Spleen (tissue), 7 donors: ENCODE measurements around the gene JAG1.

Experiments used
- CTCF ChIP-seq, 11 experiments: fragments of 200-600 bp in 7 of 11; fragments of 450-650 bp in 4 of 11; sonication (generic) in 4 of 11; IDR thresholded peaks in 8 of 11; conservative IDR thresholded peaks in 3 of 11; 1 replicate in 7 of 11; 2 replicates in 4 of 11; pipeline versions ENCODE4 v1.4.0 to v1.8.0; 2016 to 2021; ENCODE audit warnings: antibody characterized with exemption in 11 of 11, inconsistent platforms in 4 of 11, mild to moderate bottlenecking in 1 of 11
- POLR2A ChIP-seq, 3 donors: fragments of 450-650 bp; IDR thresholded peaks; one replicate each; pipeline ENCODE4 v1.5.1; 2017; ENCODE audit warnings: antibody characterized with exemption in 3 of 3, mild to moderate bottlenecking in 1 of 3
- POLR2AphosphoS5 ChIP-seq, 3 donors: sonication (generic); formaldehyde crosslinking; IDR thresholded peaks; one replicate each; pipeline ENCODE4 v1.5.1; 2017; ENCODE audit warnings: antibody characterized with exemption in 3 of 3
- donor health status: DM: no; HTN: no; CAD: no; lungs with moderate emphysema.
- donor health status: DM: no; HTN: no; CAD: no.
- donor health status: DM: no; HTN: no; CAD: no.

GRCh38 chr20:10658876-10659632, 14.7 kb downstream of the JAG1 start:
- TF ChIP-seq CTCF (IDR thresholded peaks at IDR 0.05 in 8 of 11, conservative IDR thresholded peaks at IDR 0.05 in 3 of 11), result no peak
- no peak for TF ChIP-seq POLR2A (IDR thresholded peaks at IDR 0.05)
- TF ChIP-seq POLR2AphosphoS5 (IDR thresholded peaks at IDR 0.05), result no peak
